ENCODE data around the gene RCC1.

- no peak for TF ChIP-seq POLR2A (IDR thresholded peaks at IDR 0.05; ENCODE audit: low read depth, low read length)
- no peak for TF ChIP-seq POLR2AphosphoS5 (IDR thresholded peaks at IDR 0.05; ENCODE audit: low read depth, low read length)
- no peak for TF ChIP-seq TAF1 (IDR thresholded peaks at IDR 0.05; ENCODE audit: borderline replicate concordance, low read depth, low read length)
Observed at GRCh38 chr1:28519946-28520725, 14.3 kb downstream of the RCC1 start.
